ENCODE data around the gene RELN. TPM values are rescaled to one million over a fixed set of nuclear protein-coding genes. Genes with fewer than 3 reads are reported as not detected.

Gene RELN
- total RNA-seq, 4 donors from 2014 or later = 16.0 to 52.3 (median 23.6) TPM

- H3K27ac ChIP-seq = no peak overlapping the region
- H3K27me3 ChIP-seq = no peaks in the 10 kb centered on the region
- H3K36me3 ChIP-seq = no peaks in the 10 kb centered on the region
- no peak overlapping the region for H3K4me3 ChIP-seq (replicated peaks in 1 of 3)
- intact Hi-C loops (cut with DNase I) = no loop called here
- no peaks in the 10 kb centered on the region for H3K4me1 ChIP-seq
- no peak for TF ChIP-seq CTCF (IDR thresholded peaks at IDR 0.05)
- no peak for TF ChIP-seq POLR2A (IDR thresholded peaks at IDR 0.05)
- no peak for DNase-seq
- H3K9me3 ChIP-seq = no peaks in the 10 kb centered on the region
- 83 to 85% methylated on average over 4 of the region's 4 CpGs for WGBS, 2 donors
Measured at GRCh38 chr7:103533761-103534160, 455.7 kb downstream of the RELN start.

GRCh38 chr7:103532955-103533354 lies 456.5 kb downstream of the RELN start:
- H3K4me1 ChIP-seq = no peaks in the 10 kb centered on the region
- H3K36me3 ChIP-seq = no peaks in the 10 kb centered on the region
- H3K4me3 ChIP-seq (replicated peaks in 1 of 3) = no peak overlapping the region
- H3K27ac ChIP-seq = no peak overlapping the region
- H3K27me3 ChIP-seq = no peaks in the 10 kb centered on the region
- DNase-seq = no peak
- WGBS, 2 donors = 86 to 90% methylated on average over 5 of the region's 5 CpGs
- intact Hi-C loops (cut with DNase I) = no loop called here
- H3K9me3 ChIP-seq = no peaks in the 10 kb centered on the region
- TF ChIP-seq CTCF (IDR thresholded peaks at IDR 0.05) (no peak), POLR2A (IDR thresholded peaks at IDR 0.05) (no peak)

GRCh38 chr7:103528152-103528551 lies 461.3 kb downstream of the RELN start:
- H3K27me3 ChIP-seq = no peaks in the 10 kb centered on the region
- H3K27ac ChIP-seq = no peak overlapping the region
- H3K36me3 ChIP-seq = no peaks in the 10 kb centered on the region
- H3K4me1 ChIP-seq = no peaks in the 10 kb centered on the region
- H3K4me3 ChIP-seq (replicated peaks in 1 of 3) = no peak overlapping the region
- DNase-seq = no peak
- no peaks in the 10 kb centered on the region for H3K9me3 ChIP-seq
- TF ChIP-seq POLR2A (IDR thresholded peaks at IDR 0.05) (no peak), CTCF (IDR thresholded peaks at IDR 0.05) (no peak)
- 85 to 87% methylated on average over 2 of the region's 2 CpGs for WGBS, 2 donors
- intact Hi-C loops (cut with DNase I) = no loop called here

- TF ChIP-seq POLR2A (IDR thresholded peaks at IDR 0.05) (no peak), CTCF (IDR thresholded peaks at IDR 0.05) (no peak)
- no peak for DNase-seq
- no peaks in the 10 kb centered on the region for H3K4me1 ChIP-seq
- WGBS, 2 donors = 52 to 92% methylated on average over 1 of the region's 1 CpG
- no peaks in the 10 kb centered on the region for H3K27me3 ChIP-seq
- no peak overlapping the region for H3K4me3 ChIP-seq (replicated peaks in 1 of 3)
- H3K27ac ChIP-seq = no peak overlapping the region
- intact Hi-C loops (cut with DNase I) = no loop called here
- H3K36me3 ChIP-seq = no peaks in the 10 kb centered on the region
- H3K9me3 ChIP-seq = no peaks in the 10 kb centered on the region
Measured at GRCh38 chr7:103525937-103526336, 463.5 kb downstream of the RELN start.

GRCh38 chr7:103524042-103524907 lies 465.2 kb downstream of the RELN start:
- Histone ChIP-seq H3K9me3 (no peaks in the 10 kb centered on the region), H3K27me3 (no peaks in the 10 kb centered on the region), H3K36me3 (no peaks in the 10 kb centered on the region), H3K4me3 (replicated peaks in 1 of 3) (no peak overlapping the region), H3K27ac (no peak overlapping the region), H3K4me1 (no peaks in the 10 kb centered on the region)
- DNase-seq = no peak
- WGBS, 2 donors = 33 to 35% methylated on average over 9 of the region's 9 CpGs
- TF ChIP-seq POLR2A (IDR thresholded peaks at IDR 0.05) = no peak
- TF ChIP-seq CTCF (IDR thresholded peaks at IDR 0.05) = peak in 3 of 6 experiments; percentile 40 to 80 (median 64)
- intact Hi-C loops (cut with DNase I) = no loop called here

Measured in thyroid gland (tissue), 4 donors.